Left lung (tissue), 10 donors: ENCODE data around the gene SPEG. TPM values are rescaled to one million over a fixed set of nuclear protein-coding genes. Genes with fewer than 3 reads are reported as not detected.

Experiments used
- ATAC-seq: fragments of 200-7000 bp; cut with Tn5 transposase; one replicate; pipeline ENCODE4 v1.9.1; 2020; ENCODE audit warnings: moderate library complexity
- DNase-seq, 4 donors: peaks; one replicate each; pipeline ENCODE4 v3.0.0-alpha.2; 2013 to 2020
- H3K27ac ChIP-seq, 2 donors: fragments of 200-600 bp; sonication (generic) in 1 of 2; one replicate each; pipeline versions ENCODE4 v1.5.0 to v1.8.0; 2020 to 2021
- H3K27me3 ChIP-seq, 2 donors: fragments of 200-600 bp; sonication (generic) in 1 of 2; one replicate each; pipeline versions ENCODE4 v1.5.0 to v1.8.0; 2020 to 2021
- H3K36me3 ChIP-seq, 2 donors: fragments of 200-600 bp; sonication (generic) in 1 of 2; one replicate each; pipeline versions ENCODE4 v1.5.0 to v1.8.0; 2020 to 2021
- H3K4me1 ChIP-seq, 2 donors: fragments of 200-600 bp; one replicate each; pipeline ENCODE4 v1.8.0; 2021
- H3K4me3 ChIP-seq, 2 donors: fragments of 200-600 bp; sonication (generic) in 1 of 2; one replicate each; pipeline versions ENCODE4 v1.5.0 to v1.8.0; 2020 to 2021; ENCODE audit warnings: mild to moderate bottlenecking in 1 of 2
- H3K9me3 ChIP-seq, 2 donors: fragments of 200-600 bp; sonication (generic) in 1 of 2; one replicate each; pipeline versions ENCODE4 v1.5.0 to v1.8.0; 2020 to 2021
- intact Hi-C, 2 donors: fragments of 100-400 bp; cut with DNase I; formaldehyde crosslinking; loops; one replicate each; pipeline versions ENCODE4 v1.11.2 to v1.14.2; 2022
- polyA plus RNA-seq, 6 donors: library from polyadenylated mRNA; unstranded; fragments of 120-200 nt; gene quantifications; one replicate each; pipeline ENCODE4 v1.2.1, GENCODE V29; 2013; ENCODE audit not compliant: insufficient read length in 6 of 6
- total RNA-seq, 2 donors: library from RNA; stranded (reverse); fragmentation: NEBNext Ultra II Directional; extraction: Animal tissue kit (Norgen Biotek cat#: 25700); gene quantifications; one replicate each; pipeline ENCODE4 v1.2.1, GENCODE V29; 2021
- TF ChIP-seq, protein P1 (sequence below), 2 donors: fragments of 200-600 bp; sonication (generic) in 1 of 2; IDR thresholded peaks; one replicate each; pipeline versions ENCODE4 v1.5.0 to v1.8.0; 2021; ENCODE audit warnings: antibody characterized with exemption in 2 of 2
- donor health status: DM: no; HTN: yes; CAD: no.
- donor health status: DM: no; HTN: no; CAD: no.

The SPEG gene
- total and polyA plus RNA-seq, 8 donors, result 7.3 to 34.2 (median 25.1) TPM

- intact Hi-C loops, result no loop called here
- ATAC-seq, result no peak
- peaks cover 0 to 45% of the 10 kb centered on the region in 2 donors for H3K27me3 ChIP-seq
- no peaks in the 10 kb centered on the region for H3K9me3 ChIP-seq
- no peaks in the 10 kb centered on the region for H3K4me1 ChIP-seq
- DNase-seq, result no peak
- TF ChIP-seq, protein P1, sequence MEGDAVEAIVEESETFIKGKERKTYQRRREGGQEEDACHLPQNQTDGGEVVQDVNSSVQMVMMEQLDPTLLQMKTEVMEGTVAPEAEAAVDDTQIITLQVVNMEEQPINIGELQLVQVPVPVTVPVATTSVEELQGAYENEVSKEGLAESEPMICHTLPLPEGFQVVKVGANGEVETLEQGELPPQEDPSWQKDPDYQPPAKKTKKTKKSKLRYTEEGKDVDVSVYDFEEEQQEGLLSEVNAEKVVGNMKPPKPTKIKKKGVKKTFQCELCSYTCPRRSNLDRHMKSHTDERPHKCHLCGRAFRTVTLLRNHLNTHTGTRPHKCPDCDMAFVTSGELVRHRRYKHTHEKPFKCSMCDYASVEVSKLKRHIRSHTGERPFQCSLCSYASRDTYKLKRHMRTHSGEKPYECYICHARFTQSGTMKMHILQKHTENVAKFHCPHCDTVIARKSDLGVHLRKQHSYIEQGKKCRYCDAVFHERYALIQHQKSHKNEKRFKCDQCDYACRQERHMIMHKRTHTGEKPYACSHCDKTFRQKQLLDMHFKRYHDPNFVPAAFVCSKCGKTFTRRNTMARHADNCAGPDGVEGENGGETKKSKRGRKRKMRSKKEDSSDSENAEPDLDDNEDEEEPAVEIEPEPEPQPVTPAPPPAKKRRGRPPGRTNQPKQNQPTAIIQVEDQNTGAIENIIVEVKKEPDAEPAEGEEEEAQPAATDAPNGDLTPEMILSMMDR (IDR thresholded peaks at IDR 0.05), result no peak
- H3K4me3 ChIP-seq, result no peak overlapping the region
- no peaks in the 10 kb centered on the region for H3K36me3 ChIP-seq
- H3K27ac ChIP-seq, result no peak overlapping the region
Measured at GRCh38 chr2:219408631-219409030, 26.0 kb upstream of the SPEG start.

DNA sequence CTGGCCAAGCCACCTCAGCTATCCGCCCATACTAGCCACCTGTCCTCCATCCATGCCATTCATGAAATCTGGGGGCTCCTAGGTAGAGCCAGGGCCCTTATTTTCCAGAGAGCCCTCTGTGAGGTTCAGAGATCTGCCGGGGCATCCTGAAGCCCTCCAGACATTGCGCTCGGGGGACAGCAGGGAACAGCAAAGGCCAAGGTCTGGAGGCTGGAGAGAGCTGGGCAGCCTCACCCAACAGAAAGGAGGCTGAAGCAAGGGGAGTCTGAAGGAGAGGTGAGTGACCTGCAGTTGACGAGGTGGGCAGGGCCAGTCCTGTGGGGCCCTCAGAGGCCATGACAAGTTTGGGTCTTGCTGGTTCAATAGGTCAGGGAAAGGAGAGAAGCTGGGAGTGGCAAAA is 25.0 kb upstream of the SPEG start:
- Histone ChIP-seq H3K36me3 (no peaks in the 10 kb centered on the region), H3K9me3 (no peaks in the 10 kb centered on the region), H3K27me3 (peaks cover 0 to 43% of the 10 kb centered on the region in 2 donors), H3K27ac (no peak overlapping the region), H3K4me3 (no peak overlapping the region), H3K4me1 (no peaks in the 10 kb centered on the region)
- ATAC-seq (no peak), DNase-seq (no peak)
- TF ChIP-seq, protein P1 (IDR thresholded peaks at IDR 0.05), result no peak
- intact Hi-C loops, result no loop called here

DNA sequence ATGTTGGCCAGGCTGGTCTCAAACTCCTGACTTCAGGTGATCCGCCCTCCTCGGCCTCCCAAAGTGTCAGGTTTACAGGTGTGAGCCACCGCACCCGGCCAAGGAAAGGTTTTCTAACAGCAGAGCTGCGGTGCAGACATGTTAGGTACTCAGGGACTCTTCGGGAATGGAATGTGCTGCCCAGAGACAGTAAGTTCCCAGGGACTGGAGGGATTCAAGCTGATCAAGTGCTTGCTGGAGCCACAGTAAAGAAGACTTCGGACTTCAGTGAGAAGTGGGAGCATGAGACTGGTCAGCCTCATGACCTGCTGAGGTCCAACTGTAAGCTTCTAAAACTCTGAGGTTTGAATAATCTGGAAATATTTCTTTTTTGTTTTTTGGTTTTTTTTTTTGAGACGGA is 24.3 kb upstream of the SPEG start:
- Histone ChIP-seq H3K4me1 (no peaks in the 10 kb centered on the region), H3K4me3 (no peak overlapping the region), H3K27me3 (peaks cover 0 to 43% of the 10 kb centered on the region in 2 donors), H3K9me3 (no peaks in the 10 kb centered on the region), H3K27ac (no peak overlapping the region), H3K36me3 (no peaks in the 10 kb centered on the region)
- intact Hi-C loops, result no loop called here
- ATAC-seq (no peak), DNase-seq (no peak)
- TF ChIP-seq, protein P1 (IDR thresholded peaks at IDR 0.05), result no peak

DNA sequence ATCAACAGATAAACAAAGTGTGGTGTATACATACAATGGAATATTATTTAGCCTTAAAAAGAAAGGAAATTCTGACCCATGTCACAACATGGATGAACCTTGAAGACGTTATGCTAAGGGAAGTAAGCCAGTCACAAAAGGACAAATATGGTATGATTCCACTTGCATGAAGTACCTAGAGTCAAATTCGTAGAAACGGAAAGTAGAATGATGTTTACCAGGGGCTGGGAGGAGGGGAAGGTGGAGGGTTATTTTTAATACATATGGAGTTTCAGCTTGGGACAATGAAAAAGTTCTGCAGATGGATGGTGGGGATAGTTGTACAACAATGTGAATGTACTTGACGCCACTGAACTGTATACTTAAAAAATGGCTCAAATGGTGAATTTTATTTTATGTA is 19.8 kb upstream of the SPEG start:
- H3K27me3 ChIP-seq, result peaks cover 14 to 72% of the 10 kb centered on the region in 2 donors
- intact Hi-C loops, result no loop called here
- no peaks in the 10 kb centered on the region for H3K36me3 ChIP-seq
- TF ChIP-seq, protein P1 (IDR thresholded peaks at IDR 0.05), result no peak
- no peak for ATAC-seq
- H3K9me3 ChIP-seq, result no peaks in the 10 kb centered on the region
- H3K4me3 ChIP-seq, result no peak overlapping the region
- peaks cover 0 to 14% of the 10 kb centered on the region in 2 donors for H3K4me1 ChIP-seq
- no peak for DNase-seq
- H3K27ac ChIP-seq, result no peak overlapping the region

DNA sequence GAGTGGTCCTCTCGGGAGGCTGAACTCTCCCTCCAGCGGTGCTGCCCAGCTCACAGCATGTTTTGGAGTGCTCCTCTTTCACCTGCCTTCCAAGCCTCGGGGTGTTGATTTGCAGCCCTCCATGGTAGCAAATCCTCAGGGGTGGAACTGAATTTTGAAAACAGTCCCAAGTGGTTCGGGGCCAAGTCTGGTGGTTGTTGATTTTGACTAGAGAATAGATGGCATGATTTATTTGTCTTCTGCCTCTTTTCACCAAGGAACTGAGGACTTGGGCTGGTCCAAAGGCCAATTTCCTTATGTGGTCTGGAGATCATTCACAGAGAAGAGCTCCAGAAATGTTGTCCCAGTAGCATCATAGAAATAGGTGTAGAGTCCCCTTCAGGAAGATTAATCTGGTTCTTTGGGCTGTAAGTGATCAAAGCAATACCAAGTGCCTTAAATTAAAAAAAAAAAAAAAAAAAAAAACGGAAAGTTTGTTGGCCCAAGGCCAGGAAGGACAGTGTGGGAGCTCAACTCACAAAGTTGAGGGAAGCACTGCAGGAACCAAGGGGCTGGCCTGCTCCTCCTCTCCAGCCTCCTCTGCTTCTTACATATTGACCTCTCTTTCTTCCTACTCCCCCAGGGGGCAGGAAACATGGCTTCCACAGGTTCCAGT is 18.9 kb upstream of the SPEG start:
- peaks cover 14 to 80% of the 10 kb centered on the region in 2 donors for H3K27me3 ChIP-seq
- TF ChIP-seq, protein P1 (IDR thresholded peaks at IDR 0.05), result no peak
- no peak overlapping the region for H3K27ac ChIP-seq
- H3K4me1 ChIP-seq, result peaks cover 0 to 14% of the 10 kb centered on the region in 2 donors
- H3K9me3 ChIP-seq, result no peaks in the 10 kb centered on the region
- intact Hi-C loops, result no loop called here
- DNase-seq (no peak), ATAC-seq (no peak)
- no peak overlapping the region for H3K4me3 ChIP-seq
- no peaks in the 10 kb centered on the region for H3K36me3 ChIP-seq
